GM23338 (cell line): Measurements from ENCODE around the gene HSPG2.

ENCODE experiments used
- CTCF ChIP-seq, 2 experiments: fragments of 200-600 bp in 1 of 2; sonication (generic) in 1 of 2; conservative IDR thresholded peaks; 2 replicates each; pipeline versions ENCODE4 v1.5.1 to v1.6.1; 2016 to 2017; ENCODE audit warnings: antibody characterized with exemption in 2 of 2, low read depth in 2 of 2, mild to moderate bottlenecking in 2 of 2, moderate library complexity in 1 of 2
- POLR2AphosphoS5 ChIP-seq: IDR thresholded peaks from 2 replicates; pipeline ENCODE4 v1.6.1; 2016; ENCODE audit warnings: antibody characterized with exemption, low read depth

DNA sequence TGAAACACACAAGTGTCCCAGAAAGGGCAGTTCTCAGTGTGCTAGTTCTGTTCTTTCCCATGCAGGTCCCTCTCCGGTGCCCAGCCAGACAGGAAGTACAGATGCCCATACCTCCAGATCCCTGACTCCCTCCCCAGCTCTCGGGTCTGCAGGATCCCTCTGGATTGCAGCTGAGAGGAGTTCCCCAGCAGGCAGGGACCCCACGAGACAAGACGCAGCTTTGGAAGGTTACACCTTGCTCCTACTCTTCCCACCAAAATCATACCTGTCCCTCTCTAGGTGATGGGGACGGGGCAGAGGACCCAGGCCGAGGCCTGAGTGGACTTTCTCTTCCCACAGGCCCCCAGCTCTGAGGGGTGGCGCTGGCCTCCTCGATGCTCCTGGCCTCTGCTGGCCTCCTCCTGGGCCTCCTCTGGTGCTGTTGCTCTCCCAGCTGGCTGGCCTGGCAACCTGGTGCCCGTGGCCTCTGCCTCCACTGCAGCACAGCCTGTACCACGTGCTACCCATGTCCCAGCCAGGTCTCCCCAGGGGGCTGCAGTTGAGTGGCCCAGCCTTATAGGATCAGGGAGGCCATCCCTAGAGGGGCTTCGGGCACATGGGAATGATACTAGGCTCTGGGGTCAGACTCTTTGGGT, 115.6 kb downstream of the HSPG2 start:
- TF ChIP-seq CTCF (conservative IDR thresholded peaks at IDR 0.05; ENCODE audit: low read depth in 2 of 2) = no peak
- TF ChIP-seq POLR2AphosphoS5 = no peak
